HepG2 (cell line): ENCODE measurements around the gene FAHD2A. TPM values are rescaled to one million over a fixed set of nuclear protein-coding genes. Genes with fewer than 3 reads are reported as not detected.

ENCODE experiments used
- ATAC-seq: fragments of 200-7000 bp; cut with Tn5 transposase; 3 replicates; pipeline ENCODE4 v1.9.1; 2020; ENCODE audit warnings: mild to moderate bottlenecking, moderate library complexity
- BruUV-seq: library from RNA; stranded (reverse); fragments of 400-500 nt; replicated peaks from 2 replicates; lab custom pipeline; 2021; lab: Mats Ljungman, UMichigan
- CTCF ChIA-PET: fragments of 300-600 bp; formaldehyde crosslinking; extraction: SDS; loops from one replicate; lab custom pipeline; 2021; ENCODE audit warnings: low total read pairs, inconsistent platforms, low intra/inter-chr PET ratio; lab: Yijun Ruan, JAX
- POLR2A ChIA-PET: fragments of 350-600 bp; sonication (Branson Sonifier 250); formaldehyde crosslinking; loops from one replicate; lab custom pipeline; 2020; ENCODE audit warnings: antibody characterized with exemption, inconsistent platforms; lab: Yijun Ruan, JAX
- DNase-seq: peaks from one replicate; pipeline ENCODE4 v3.0.0-alpha.2; 2015; ENCODE audit warnings: low spot score
- FAIRE-seq: peaks from 3 replicates; lab custom pipeline; 2011; peaks lifted over from hg19 to GRCh38; lab: Jason Lieb, UNC
- H2AFZ ChIP-seq: one replicate; pipeline ENCODE4 v1.6.1; 2011; ENCODE audit warnings: low read length, inconsistent platforms
- H3K27ac ChIP-seq: fragments of 300-600 bp; 3 replicates; pipeline ENCODE4 v1.8.0; 2011; ENCODE audit warnings: mixed run types, mild to moderate bottlenecking, mixed read lengths, low read length, inconsistent platforms; ENCODE audit not compliant: insufficient read depth; ENCODE audit errors: extremely low read length
- H3K27me3 ChIP-seq, 2 experiments: fragments of 200-600 bp in 1 of 2; 2 replicates in 1 of 2; 3 replicates in 1 of 2; pipeline versions ENCODE4 v1.6.0 to v1.8.0; 2011; ENCODE audit warnings: low read length in 2 of 2, mild to moderate bottlenecking in 2 of 2, moderate library complexity in 2 of 2, inconsistent platforms in 1 of 2; ENCODE audit not compliant: insufficient read depth in 2 of 2, control insufficient read depth in 1 of 2
- H3K36me3 ChIP-seq, 2 experiments: fragments of 200-600 bp in 1 of 2; replicated peaks in 1 of 2; 2 replicates in 1 of 2; 3 replicates in 1 of 2; pipeline versions ENCODE4 v1.5.1 to v1.8.0; 2011; ENCODE audit warnings: low read length in 2 of 2, inconsistent platforms in 1 of 2; ENCODE audit not compliant: insufficient read depth in 2 of 2, control insufficient read depth in 1 of 2
- H3K4me1 ChIP-seq: 2 replicates; pipeline ENCODE4 v1.5.1; 2012; ENCODE audit warnings: low read length, inconsistent platforms; ENCODE audit not compliant: insufficient read depth
- H3K4me2 ChIP-seq: 2 replicates; pipeline ENCODE4 v1.6.0; 2011; ENCODE audit warnings: low read depth, low read length, inconsistent platforms
- H3K4me3 ChIP-seq, 3 experiments: fragments of 200-600 bp in 1 of 3; sonication (generic), shearing (Covaris generic) in 1 of 3; replicated peaks in 1 of 3; 2 replicates each; pipeline ENCODE4 v1.5.1; 2011 to 2016; ENCODE audit warnings: low read length in 3 of 3, inconsistent platforms in 2 of 3, low read depth in 2 of 3, mild to moderate bottlenecking in 2 of 3, control low read depth in 1 of 3, mixed read lengths in 1 of 3; ENCODE audit not compliant: insufficient read depth in 1 of 3
- H3K79me2 ChIP-seq: one replicate; pipeline ENCODE4 v1.6.1; 2011; ENCODE audit warnings: low read length, inconsistent platforms; ENCODE audit not compliant: insufficient read depth
- H3K9ac ChIP-seq: 2 replicates; pipeline ENCODE4 v1.6.0; 2011; ENCODE audit warnings: mild to moderate bottlenecking, low read depth, low read length, inconsistent platforms; ENCODE audit not compliant: insufficient read depth
- H3K9me3 ChIP-seq: 2 replicates; pipeline ENCODE4 v1.5.1; 2012; ENCODE audit warnings: mild to moderate bottlenecking, low read length
- H4K20me1 ChIP-seq: 2 replicates; pipeline ENCODE4 v1.6.0; 2011; ENCODE audit warnings: inconsistent platforms, mild to moderate bottlenecking, low read length, moderate library complexity; ENCODE audit not compliant: insufficient read depth
- KLF15 ChIP-seq: sonication (generic); formaldehyde crosslinking; IDR thresholded peaks from 2 replicates; pipeline ENCODE4 v1.8.1; 2023; ENCODE audit warnings: borderline replicate concordance, mild to moderate bottlenecking, inconsistent platforms, missing genetic modification reagents, mixed read lengths
- POLR2A ChIP-seq, 2 experiments: IDR thresholded peaks; 2 replicates each; pipeline ENCODE4 v1.6.1; 2011; ENCODE audit warnings: low read depth in 2 of 2, low read length in 2 of 2, mild to moderate bottlenecking in 1 of 2, moderate library complexity in 1 of 2; ENCODE audit not compliant: insufficient read depth in 1 of 2
- REPIN1 ChIP-seq: sonication (generic); formaldehyde crosslinking; IDR thresholded peaks from 2 replicates; pipeline ENCODE4 v1.8.0; 2022; ENCODE audit warnings: missing genetic modification reagents, low read depth, mild to moderate bottlenecking, borderline replicate concordance
- REXO4 ChIP-seq: sonication (generic); formaldehyde crosslinking; IDR thresholded peaks from 2 replicates; pipeline ENCODE4 v1.8.0; 2022; ENCODE audit warnings: missing genetic modification reagents, mild to moderate bottlenecking, borderline replicate concordance
- SRY ChIP-seq: sonication (generic); formaldehyde crosslinking; IDR thresholded peaks from 2 replicates; pipeline ENCODE4 v1.8.0; 2022; ENCODE audit warnings: mild to moderate bottlenecking, missing genetic modification reagents
- ZSCAN25 ChIP-seq: sonication (generic); formaldehyde crosslinking; IDR thresholded peaks from 2 replicates; pipeline ENCODE4 v1.8.0; 2022; ENCODE audit warnings: mild to moderate bottlenecking, missing genetic modification reagents
- WGBS: methylation state at CpG from one replicate; pipeline ENCODE4 v1.1.6; 2017; ENCODE audit warnings: low lambda C conversion rate; 5-methylcytosine and 5-hydroxymethylcytosine counted together
- in situ Hi-C: cut with HindIII; loops from 2 replicates; pipeline ENCODE4 v1.10.0; 2017; ENCODE audit warnings: low pct_unique_long_range_greater_than_20kb; ENCODE audit not compliant: extremely low pct_ligation_motif_present
- intact Hi-C: fragments of 100-400 bp; cut with micrococcal nuclease; formaldehyde crosslinking; loops from one replicate; pipeline ENCODE4 v1.10.0; 2022; ENCODE audit not compliant: unreplicated experiment
- polyA plus RNA-seq, 8 experiments: library from polyadenylated mRNA; depleted of rRNA in 3 of 8; stranded (reverse) in 7 of 8; unstranded in 1 of 8; fragments of >200 nt; fragmentation: Illumina TruSeq in 4 of 8; extraction: Trizol in 4 of 8; gene quantifications; 2 replicates each; pipeline versions ENCODE4 v1.2.1 to v1.2.3, GENCODE V29; 2011 to 2016; ENCODE audit warnings: low read depth in 4 of 8, missing spikeins in 1 of 8, mixed read lengths in 1 of 8; ENCODE audit not compliant: insufficient read depth in 1 of 8
- total RNA-seq, 5 experiments: library from RNA; depleted of rRNA; stranded (reverse); fragments of >200 nt; fragmentation: Illumina TruSeq; extraction: Trizol; gene quantifications; 2 replicates each; pipeline ENCODE4 v1.2.3, GENCODE V29; 2016; ENCODE audit warnings: low read depth in 1 of 5
- TF ChIP-seq, protein P1 (sequence below): IDR thresholded peaks from 2 replicates; pipeline ENCODE4 v1.6.1; 2018; ENCODE audit warnings: missing genetic modification reagents
- TF ChIP-seq, protein P2 (sequence below): IDR thresholded peaks from 2 replicates; pipeline ENCODE4 v1.6.1; 2012; ENCODE audit warnings: inconsistent platforms
- TF ChIP-seq, protein P3 (sequence below): sonication (generic); formaldehyde crosslinking; IDR thresholded peaks from 2 replicates; pipeline ENCODE4 v1.4.0; 2020; ENCODE audit warnings: missing genetic modification reagents, borderline replicate concordance
- TF ChIP-seq, protein P4 (sequence below): sonication (generic); formaldehyde crosslinking; IDR thresholded peaks from 2 replicates; pipeline ENCODE4 v1.4.0; 2020; ENCODE audit warnings: missing genetic modification reagents
- TF ChIP-seq, protein P5 (sequence below): sonication (generic); formaldehyde crosslinking; IDR thresholded peaks from 2 replicates; pipeline ENCODE4 v1.5.0; 2020; ENCODE audit warnings: mild to moderate bottlenecking, missing genetic modification reagents, borderline replicate concordance

Gene FAHD2A
- total and polyA plus RNA-seq, 2 of the 13 experiments (the other 11 are each of a cell fraction or from before 2014, with no cell fraction given): 34.0 to 44.2 TPM

DNA sequence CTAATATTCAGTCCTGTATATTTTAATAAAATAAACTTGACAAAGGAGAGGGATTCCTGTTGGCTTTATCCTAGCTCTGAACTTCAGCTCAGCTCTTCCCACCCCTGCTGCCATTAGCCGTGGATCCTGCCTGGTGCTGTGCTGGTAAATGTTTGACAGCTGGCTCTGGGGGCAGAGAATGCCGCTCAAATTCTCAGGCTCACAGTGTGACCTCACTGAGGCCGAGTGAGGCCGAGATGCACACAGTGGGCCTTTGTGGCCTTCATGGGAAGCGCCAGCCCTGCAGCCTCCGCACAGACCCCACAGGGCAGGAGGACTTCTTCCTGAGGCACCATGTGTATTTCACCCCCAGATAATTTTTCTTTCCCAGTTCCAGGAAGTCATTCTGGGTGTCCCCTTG, 16.5 kb upstream of the FAHD2A start:
- no peak for DNase-seq
- no peak overlapping the region for H2AFZ ChIP-seq
- ChIA-PET POLR2A (interaction anchor here (0.8 kb wide), 1 partner anchor 17 kb away, joined by 3 read pairs; no protein-coding TSS in a partner anchor), CTCF (no interaction called here)
- intact Hi-C loops: no loop called here
- H3K79me2 ChIP-seq: no peaks in the 10 kb centered on the region
- H4K20me1 ChIP-seq: no peaks in the 10 kb centered on the region
- peak overlapping the region in 1 of 3 experiments; percentile 3; a peak in 1 of 6 replicates for H3K4me3 ChIP-seq
- no peaks in the 10 kb centered on the region for H3K36me3 ChIP-seq
- 22% methylated on average over 6 of the region's 6 CpGs for WGBS
- H3K27me3 ChIP-seq: no peaks in the 10 kb centered on the region
- no TSS peak for BruUV-seq
- FAIRE-seq: no peak
- peak; percentile 2; the same call in 1 of the 3 replicates for ATAC-seq
- H3K9ac ChIP-seq: no peak overlapping the region
- H3K27ac ChIP-seq: no peak overlapping the region
- H3K4me2 ChIP-seq: peak overlapping the region; percentile 28
- in situ Hi-C loops: no loop called here
- peaks cover 50% of the 10 kb centered on the region for H3K4me1 ChIP-seq
- H3K9me3 ChIP-seq: no peaks in the 10 kb centered on the region
- TF ChIP-seq, protein P1, sequence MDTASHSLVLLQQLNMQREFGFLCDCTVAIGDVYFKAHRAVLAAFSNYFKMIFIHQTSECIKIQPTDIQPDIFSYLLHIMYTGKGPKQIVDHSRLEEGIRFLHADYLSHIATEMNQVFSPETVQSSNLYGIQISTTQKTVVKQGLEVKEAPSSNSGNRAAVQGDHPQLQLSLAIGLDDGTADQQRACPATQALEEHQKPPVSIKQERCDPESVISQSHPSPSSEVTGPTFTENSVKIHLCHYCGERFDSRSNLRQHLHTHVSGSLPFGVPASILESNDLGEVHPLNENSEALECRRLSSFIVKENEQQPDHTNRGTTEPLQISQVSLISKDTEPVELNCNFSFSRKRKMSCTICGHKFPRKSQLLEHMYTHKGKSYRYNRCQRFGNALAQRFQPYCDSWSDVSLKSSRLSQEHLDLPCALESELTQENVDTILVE: no peak
- TF ChIP-seq POLR2A (IDR thresholded peaks at IDR 0.05; ENCODE audit: insufficient read depth in 1 of 2, low read depth in 2 of 2, low read length in 2 of 2) (no peak), SRY (no peak), REPIN1 (CRISPR knock-in tag) (0 out of 2 replicates have a peak, but pooled peaks have one; percentile 16), REXO4 (CRISPR knock-in tag) (no peak), ZSCAN25 (CRISPR knock-in tag) (peak; percentile 51; the same call in 1 of the 2 replicates), KLF15 (CRISPR knock-in tag) (no peak)
- TF ChIP-seq, protein P2, sequence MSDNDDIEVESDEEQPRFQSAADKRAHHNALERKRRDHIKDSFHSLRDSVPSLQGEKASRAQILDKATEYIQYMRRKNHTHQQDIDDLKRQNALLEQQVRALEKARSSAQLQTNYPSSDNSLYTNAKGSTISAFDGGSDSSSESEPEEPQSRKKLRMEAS: no peak
- TF ChIP-seq, protein P3, sequence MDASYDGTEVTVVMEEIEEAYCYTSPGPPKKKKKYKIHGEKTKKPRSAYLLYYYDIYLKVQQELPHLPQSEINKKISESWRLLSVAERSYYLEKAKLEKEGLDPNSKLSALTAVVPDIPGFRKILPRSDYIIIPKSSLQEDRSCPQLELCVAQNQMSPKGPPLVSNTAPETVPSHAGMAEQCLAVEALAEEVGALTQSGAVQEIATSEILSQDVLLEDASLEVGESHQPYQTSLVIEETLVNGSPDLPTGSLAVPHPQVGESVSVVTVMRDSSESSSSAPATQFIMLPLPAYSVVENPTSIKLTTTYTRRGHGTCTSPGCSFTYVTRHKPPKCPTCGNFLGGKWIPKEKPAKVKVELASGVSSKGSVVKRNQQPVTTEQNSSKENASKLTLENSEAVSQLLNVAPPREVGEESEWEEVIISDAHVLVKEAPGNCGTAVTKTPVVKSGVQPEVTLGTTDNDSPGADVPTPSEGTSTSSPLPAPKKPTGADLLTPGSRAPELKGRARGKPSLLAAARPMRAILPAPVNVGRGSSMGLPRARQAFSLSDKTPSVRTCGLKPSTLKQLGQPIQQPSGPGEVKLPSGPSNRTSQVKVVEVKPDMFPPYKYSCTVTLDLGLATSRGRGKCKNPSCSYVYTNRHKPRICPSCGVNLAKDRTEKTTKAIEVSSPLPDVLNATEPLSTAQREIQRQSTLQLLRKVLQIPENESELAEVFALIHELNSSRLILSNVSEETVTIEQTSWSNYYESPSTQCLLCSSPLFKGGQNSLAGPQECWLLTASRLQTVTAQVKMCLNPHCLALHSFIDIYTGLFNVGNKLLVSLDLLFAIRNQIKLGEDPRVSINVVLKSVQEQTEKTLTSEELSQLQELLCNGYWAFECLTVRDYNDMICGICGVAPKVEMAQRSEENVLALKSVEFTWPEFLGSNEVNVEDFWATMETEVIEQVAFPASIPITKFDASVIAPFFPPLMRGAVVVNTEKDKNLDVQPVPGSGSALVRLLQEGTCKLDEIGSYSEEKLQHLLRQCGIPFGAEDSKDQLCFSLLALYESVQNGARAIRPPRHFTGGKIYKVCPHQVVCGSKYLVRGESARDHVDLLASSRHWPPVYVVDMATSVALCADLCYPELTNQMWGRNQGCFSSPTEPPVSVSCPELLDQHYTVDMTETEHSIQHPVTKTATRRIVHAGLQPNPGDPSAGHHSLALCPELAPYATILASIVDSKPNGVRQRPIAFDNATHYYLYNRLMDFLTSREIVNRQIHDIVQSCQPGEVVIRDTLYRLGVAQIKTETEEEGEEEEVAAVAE (CRISPR knock-in tag): no peak
- TF ChIP-seq, protein P4, sequence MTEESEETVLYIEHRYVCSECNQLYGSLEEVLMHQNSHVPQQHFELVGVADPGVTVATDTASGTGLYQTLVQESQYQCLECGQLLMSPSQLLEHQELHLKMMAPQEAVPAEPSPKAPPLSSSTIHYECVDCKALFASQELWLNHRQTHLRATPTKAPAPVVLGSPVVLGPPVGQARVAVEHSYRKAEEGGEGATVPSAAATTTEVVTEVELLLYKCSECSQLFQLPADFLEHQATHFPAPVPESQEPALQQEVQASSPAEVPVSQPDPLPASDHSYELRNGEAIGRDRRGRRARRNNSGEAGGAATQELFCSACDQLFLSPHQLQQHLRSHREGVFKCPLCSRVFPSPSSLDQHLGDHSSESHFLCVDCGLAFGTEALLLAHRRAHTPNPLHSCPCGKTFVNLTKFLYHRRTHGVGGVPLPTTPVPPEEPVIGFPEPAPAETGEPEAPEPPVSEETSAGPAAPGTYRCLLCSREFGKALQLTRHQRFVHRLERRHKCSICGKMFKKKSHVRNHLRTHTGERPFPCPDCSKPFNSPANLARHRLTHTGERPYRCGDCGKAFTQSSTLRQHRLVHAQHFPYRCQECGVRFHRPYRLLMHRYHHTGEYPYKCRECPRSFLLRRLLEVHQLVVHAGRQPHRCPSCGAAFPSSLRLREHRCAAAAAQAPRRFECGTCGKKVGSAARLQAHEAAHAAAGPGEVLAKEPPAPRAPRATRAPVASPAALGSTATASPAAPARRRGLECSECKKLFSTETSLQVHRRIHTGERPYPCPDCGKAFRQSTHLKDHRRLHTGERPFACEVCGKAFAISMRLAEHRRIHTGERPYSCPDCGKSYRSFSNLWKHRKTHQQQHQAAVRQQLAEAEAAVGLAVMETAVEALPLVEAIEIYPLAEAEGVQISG (CRISPR knock-in tag): no peak
- TF ChIP-seq, protein P5, sequence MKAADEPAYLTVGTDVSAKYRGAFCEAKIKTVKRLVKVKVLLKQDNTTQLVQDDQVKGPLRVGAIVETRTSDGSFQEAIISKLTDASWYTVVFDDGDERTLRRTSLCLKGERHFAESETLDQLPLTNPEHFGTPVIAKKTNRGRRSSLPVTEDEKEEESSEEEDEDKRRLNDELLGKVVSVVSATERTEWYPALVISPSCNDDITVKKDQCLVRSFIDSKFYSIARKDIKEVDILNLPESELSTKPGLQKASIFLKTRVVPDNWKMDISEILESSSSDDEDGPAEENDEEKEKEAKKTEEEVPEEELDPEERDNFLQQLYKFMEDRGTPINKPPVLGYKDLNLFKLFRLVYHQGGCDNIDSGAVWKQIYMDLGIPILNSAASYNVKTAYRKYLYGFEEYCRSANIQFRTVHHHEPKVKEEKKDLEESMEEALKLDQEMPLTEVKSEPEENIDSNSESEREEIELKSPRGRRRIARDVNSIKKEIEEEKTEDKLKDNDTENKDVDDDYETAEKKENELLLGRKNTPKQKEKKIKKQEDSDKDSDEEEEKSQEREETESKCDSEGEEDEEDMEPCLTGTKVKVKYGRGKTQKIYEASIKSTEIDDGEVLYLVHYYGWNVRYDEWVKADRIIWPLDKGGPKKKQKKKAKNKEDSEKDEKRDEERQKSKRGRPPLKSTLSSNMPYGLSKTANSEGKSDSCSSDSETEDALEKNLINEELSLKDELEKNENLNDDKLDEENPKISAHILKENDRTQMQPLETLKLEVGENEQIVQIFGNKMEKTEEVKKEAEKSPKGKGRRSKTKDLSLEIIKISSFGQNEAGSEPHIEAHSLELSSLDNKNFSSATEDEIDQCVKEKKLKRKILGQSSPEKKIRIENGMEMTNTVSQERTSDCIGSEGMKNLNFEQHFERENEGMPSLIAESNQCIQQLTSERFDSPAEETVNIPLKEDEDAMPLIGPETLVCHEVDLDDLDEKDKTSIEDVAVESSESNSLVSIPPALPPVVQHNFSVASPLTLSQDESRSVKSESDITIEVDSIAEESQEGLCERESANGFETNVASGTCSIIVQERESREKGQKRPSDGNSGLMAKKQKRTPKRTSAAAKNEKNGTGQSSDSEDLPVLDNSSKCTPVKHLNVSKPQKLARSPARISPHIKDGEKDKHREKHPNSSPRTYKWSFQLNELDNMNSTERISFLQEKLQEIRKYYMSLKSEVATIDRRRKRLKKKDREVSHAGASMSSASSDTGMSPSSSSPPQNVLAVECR (CRISPR knock-in tag): peak; percentile 7; the same call in 1 of the 2 replicates
